Endothelial cell of umbilical vein (primary cell): ENCODE measurements around the gene NMRAL1. TPM values are rescaled to one million over a fixed set of nuclear protein-coding genes. Genes with fewer than 3 reads are reported as not detected.

Experiments used
- BruUV-seq: library from RNA; stranded (reverse); fragments of 400-500 nt; replicated peaks from 2 replicates; lab custom pipeline; 2021; lab: Mats Ljungman, UMichigan
- CTCF ChIA-PET: fragments of 300-600, 350-600 bp; sonication (Branson Sonifier 250); formaldehyde crosslinking; loops from one replicate; lab custom pipeline; 2021; ENCODE audit warnings: antibody characterized with exemption, inconsistent platforms; lab: Charles Lee
- POLR2A ChIA-PET: fragments of 300-600, 350-600 bp; sonication (Branson Sonifier 250); formaldehyde crosslinking; loops from one replicate; lab custom pipeline; 2021; ENCODE audit warnings: antibody characterized with exemption, inconsistent platforms; lab: Charles Lee
- DNase-seq: peaks from one replicate; pipeline ENCODE4 v3.0.0-alpha.2; 2011; ENCODE audit warnings: low read depth, low spot score
- FAIRE-seq: peaks from 2 replicates; lab custom pipeline; 2011; peaks lifted over from hg19 to GRCh38; lab: Jason Lieb, UNC
- H2AFZ ChIP-seq: 2 replicates; pipeline ENCODE4 v1.6.0; 2012; ENCODE audit warnings: low read depth, low read length, control low read depth, inconsistent platforms
- H3K27ac ChIP-seq: 2 replicates; pipeline ENCODE4 v1.5.1; 2011; ENCODE audit warnings: low read depth, mild to moderate bottlenecking, control low read depth, low read length, moderate library complexity; ENCODE audit not compliant: insufficient read depth
- H3K27me3 ChIP-seq, 2 experiments: 2 replicates each; pipeline versions ENCODE4 v1.6.0 to v1.6.1; 2011; ENCODE audit warnings: low read length in 2 of 2, mixed read lengths in 1 of 2; ENCODE audit not compliant: control insufficient read depth in 2 of 2, insufficient read depth in 2 of 2
- H3K36me3 ChIP-seq, 2 experiments: 2 replicates in 1 of 2; 3 replicates in 1 of 2; pipeline ENCODE4 v1.5.1; 2011; ENCODE audit warnings: low read length in 2 of 2, mild to moderate bottlenecking in 1 of 2, moderate library complexity in 1 of 2; ENCODE audit not compliant: control insufficient read depth in 2 of 2, insufficient read depth in 2 of 2; ENCODE audit errors: extremely low read depth in 1 of 2
- H3K4me1 ChIP-seq: 3 replicates; pipeline ENCODE4 v1.5.1; 2011; ENCODE audit warnings: mild to moderate bottlenecking, low read length; ENCODE audit not compliant: control insufficient read depth, insufficient read depth; ENCODE audit errors: extremely low read depth
- H3K4me2 ChIP-seq: 2 replicates; pipeline ENCODE4 v1.6.1; 2011; ENCODE audit warnings: low read length, control low read depth, mixed read lengths; ENCODE audit not compliant: insufficient read depth
- H3K4me3 ChIP-seq, 3 experiments: fragments of 200-600 bp in 1 of 3; sonication (generic), shearing (Covaris generic) in 1 of 3; replicated peaks in 1 of 3; 2 replicates each; pipeline ENCODE4 v1.5.1; 2011 to 2016; ENCODE audit warnings: control low read depth in 3 of 3, low read length in 3 of 3, mild to moderate bottlenecking in 2 of 3, inconsistent platforms in 1 of 3, low read depth in 1 of 3, moderate library complexity in 1 of 3; ENCODE audit not compliant: insufficient read depth in 1 of 3
- H3K79me2 ChIP-seq: 2 replicates; pipeline ENCODE4 v1.6.0; 2012; ENCODE audit warnings: low read length, inconsistent platforms; ENCODE audit not compliant: control insufficient read depth, insufficient read depth
- H3K9ac ChIP-seq: replicated peaks from 2 replicates; pipeline ENCODE3; 2011; ENCODE audit warnings: low read length, control low read depth; ENCODE audit not compliant: insufficient read depth; ENCODE audit errors: extremely low read depth
- H3K9me1 ChIP-seq: replicated peaks from 3 replicates; pipeline ENCODE4 v1.6.0; 2011; ENCODE audit warnings: mild to moderate bottlenecking, low read length; ENCODE audit not compliant: control insufficient read depth, insufficient read depth; ENCODE audit errors: extremely low read depth
- H3K9me3 ChIP-seq: replicated peaks from 2 replicates; pipeline ENCODE4 v1.5.1; 2012; ENCODE audit warnings: low read length, inconsistent platforms; ENCODE audit not compliant: control insufficient read depth, insufficient read depth
- H4K20me1 ChIP-seq: replicated peaks from 2 replicates; pipeline ENCODE3; 2011; ENCODE audit warnings: mild to moderate bottlenecking, low read length; ENCODE audit not compliant: control insufficient read depth, insufficient read depth; ENCODE audit errors: extremely low read depth
- FOS ChIP-seq: IDR thresholded peaks from 2 replicates; pipeline ENCODE4 v1.6.1; 2011; ENCODE audit warnings: mild to moderate bottlenecking, low read length, moderate library complexity, borderline replicate concordance; ENCODE audit not compliant: insufficient read depth
- GATA2 ChIP-seq: IDR thresholded peaks from 2 replicates; pipeline ENCODE4 v1.7.0; 2011; ENCODE audit warnings: low read depth, mild to moderate bottlenecking, moderate library complexity, mixed read lengths, low read length; ENCODE audit not compliant: insufficient read length, insufficient read depth
- JUN ChIP-seq: IDR thresholded peaks from 2 replicates; pipeline ENCODE4 v1.6.1; 2011; ENCODE audit warnings: borderline replicate concordance, low read depth; ENCODE audit not compliant: insufficient read length, insufficient read depth
- MAX ChIP-seq: IDR thresholded peaks from 2 replicates; pipeline ENCODE4 v1.6.1; 2011; ENCODE audit not compliant: insufficient read depth, insufficient read length
- MYC ChIP-seq: IDR thresholded peaks from one replicate; pipeline ENCODE4 v1.6.1; 2011; ENCODE audit warnings: mild to moderate bottlenecking, low read depth, low read length
- POLR2AphosphoS5 ChIP-seq: IDR thresholded peaks from 2 replicates; pipeline ENCODE4 v1.6.1; 2012; ENCODE audit warnings: low read depth, mild to moderate bottlenecking, control low read depth, low read length, moderate library complexity; ENCODE audit not compliant: insufficient read depth
- dilution Hi-C: fragments of 300-500 bp; cut with MboI; formaldehyde crosslinking; loops from one replicate; pipeline ENCODE4 v1.15.0; 2019; ENCODE audit warnings: low sequenced_read_pairs; ENCODE audit not compliant: extremely low pct_ligation_motif_present
- intact Hi-C: fragments of 100-400 bp; cut with micrococcal nuclease; formaldehyde crosslinking; loops from one replicate; pipeline ENCODE4 v1.10.0; 2022
- polyA plus RNA-seq, 4 experiments: library from polyadenylated mRNA; depleted of rRNA in 3 of 4; stranded (reverse) in 3 of 4; unstranded in 1 of 4; fragments of >200 nt; gene quantifications; 2 replicates each; pipeline versions ENCODE4 v1.2.1 to v1.2.3, GENCODE V29; 2011 to 2012; ENCODE audit warnings: missing spikeins in 1 of 4
- total RNA-seq: library from RNA; stranded (reverse); gene quantifications from 2 replicates; pipeline ENCODE4 v1.2.3, GENCODE V29; 2021

NMRAL1 gene
- total and polyA plus RNA-seq, 2 donors (not counting 3 experiments of a cell fraction or from before 2014, with no cell fraction given), result 48.0 to 84.4 TPM

- BruUV-seq, result no TSS peak
- Histone ChIP-seq H3K79me2 (no peaks in the 10 kb centered on the region), H3K9me3 (no peaks in the 10 kb centered on the region), H3K36me3 (peaks cover 4 to 31% of the 10 kb centered on the region in 2 experiments), H2AFZ (no peak overlapping the region), H3K4me2 (no peak overlapping the region), H3K4me1 (no peaks in the 10 kb centered on the region), H3K9me1 (no peaks in the 10 kb centered on the region), H3K27ac (no peak overlapping the region), H3K9ac (no peak overlapping the region), H3K27me3 (no peaks in the 10 kb centered on the region), H4K20me1 (no peaks in the 10 kb centered on the region), H3K4me3 (no peak overlapping the region)
- ChIA-PET CTCF (no interaction called here), POLR2A (no interaction called here)
- dilution Hi-C loops, result no loop called here
- DNase-seq, result no peak
- TF ChIP-seq FOS, result no peak
- no peak for TF ChIP-seq GATA2
- intact Hi-C loops, result no loop called here
- no peak for FAIRE-seq
These were observed 8.2 kb downstream of the NMRAL1 start for GRCh38 chr16:4465977-4466779.

GRCh38 chr16:4463522-4464163, 10.8 kb downstream of the NMRAL1 start:
- no peak overlapping the region for H3K4me2 ChIP-seq
- H3K27me3 ChIP-seq, result no peaks in the 10 kb centered on the region
- no peak overlapping the region for H3K4me3 ChIP-seq
- no TSS peak for BruUV-seq
- ChIA-PET CTCF (interaction anchor here (1.0 kb wide), 1 partner anchor 11 kb away, joined by 3 read pairs; the partner anchor contains the start of gene NMRAL1), POLR2A (no interaction called here)
- intact Hi-C loops (no loop called here), dilution Hi-C loops (no loop called here)
- H3K9ac ChIP-seq, result no peak overlapping the region
- no peaks in the 10 kb centered on the region for H3K4me1 ChIP-seq
- no peaks in the 10 kb centered on the region for H4K20me1 ChIP-seq
- DNase-seq, result no peak
- no peak for TF ChIP-seq MAX
- no peak for TF ChIP-seq JUN
- no peak for TF ChIP-seq FOS
- TF ChIP-seq MYC, result no peak
- no peak for TF ChIP-seq POLR2AphosphoS5
- H3K36me3 ChIP-seq, result peaks cover 0 to 33% of the 10 kb centered on the region in 2 experiments
- H3K9me1 ChIP-seq, result no peaks in the 10 kb centered on the region
- no peaks in the 10 kb centered on the region for H3K9me3 ChIP-seq
- H3K79me2 ChIP-seq, result no peaks in the 10 kb centered on the region
- no peak for FAIRE-seq
- H3K27ac ChIP-seq, result no peak overlapping the region
- H2AFZ ChIP-seq, result no peak overlapping the region
